ENCODE data around the gene ABCC1.

- TF ChIP-seq, protein P1, sequence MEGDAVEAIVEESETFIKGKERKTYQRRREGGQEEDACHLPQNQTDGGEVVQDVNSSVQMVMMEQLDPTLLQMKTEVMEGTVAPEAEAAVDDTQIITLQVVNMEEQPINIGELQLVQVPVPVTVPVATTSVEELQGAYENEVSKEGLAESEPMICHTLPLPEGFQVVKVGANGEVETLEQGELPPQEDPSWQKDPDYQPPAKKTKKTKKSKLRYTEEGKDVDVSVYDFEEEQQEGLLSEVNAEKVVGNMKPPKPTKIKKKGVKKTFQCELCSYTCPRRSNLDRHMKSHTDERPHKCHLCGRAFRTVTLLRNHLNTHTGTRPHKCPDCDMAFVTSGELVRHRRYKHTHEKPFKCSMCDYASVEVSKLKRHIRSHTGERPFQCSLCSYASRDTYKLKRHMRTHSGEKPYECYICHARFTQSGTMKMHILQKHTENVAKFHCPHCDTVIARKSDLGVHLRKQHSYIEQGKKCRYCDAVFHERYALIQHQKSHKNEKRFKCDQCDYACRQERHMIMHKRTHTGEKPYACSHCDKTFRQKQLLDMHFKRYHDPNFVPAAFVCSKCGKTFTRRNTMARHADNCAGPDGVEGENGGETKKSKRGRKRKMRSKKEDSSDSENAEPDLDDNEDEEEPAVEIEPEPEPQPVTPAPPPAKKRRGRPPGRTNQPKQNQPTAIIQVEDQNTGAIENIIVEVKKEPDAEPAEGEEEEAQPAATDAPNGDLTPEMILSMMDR (conservative IDR thresholded peaks at IDR 0.05; ENCODE audit: low read length) = no peak
- no peak for TF ChIP-seq EZH2phosphoT487 (IDR thresholded peaks at IDR 0.05; ENCODE audit: borderline replicate concordance)
Observed at GRCh38 chr16:15952265-15952711, 2.9 kb downstream of the ABCC1 start.

Measured in Loucy (cell line).